Measurements from ENCODE around the gene ARIH2.
A peak's percentile ranks its signal among the peaks of the same experiment; 100 is the strongest.

ARIH2 gene

GRCh38 chr3:48974076-48974864, 55.6 kb downstream of the ARIH2 start:
- no peak for DNase-seq

- no peak for DNase-seq
Measured at GRCh38 chr3:48979451-48979850, 60.8 kb downstream of the ARIH2 start.

- DNase-seq, result no peak
Measured at GRCh38 chr3:48980295-48980694, 61.7 kb downstream of the ARIH2 start.

GRCh38 chr3:48982016-48982415, 63.4 kb downstream of the ARIH2 start:
- no peak for DNase-seq

GRCh38 chr3:48982686-48983085, 64.0 kb downstream of the ARIH2 start:
- no peak for DNase-seq

GRCh38 chr3:48983096-48983495, 64.5 kb downstream of the ARIH2 start:
- DNase-seq, result no peak

- DNase-seq, result no peak
Measured at GRCh38 chr3:48984663-48985062, 66.0 kb downstream of the ARIH2 start.

- DNase-seq, result no peak
Measured at GRCh38 chr3:48985831-48986376, 67.3 kb downstream of the ARIH2 start.

- peak; percentile 25 for DNase-seq
Measured at GRCh38 chr3:48989126-48989795, 70.6 kb downstream of the ARIH2 start.

GRCh38 chr3:48989796-48990635, 71.4 kb downstream of the ARIH2 start, which contains the start of gene P4HTM:
P4HTM (plus strand) TSS chr3:48990241; CDS start chr3:48990257, 16 bp downstream.
- DNase-seq, result peak; percentile 69

- peak; percentile 23 for DNase-seq
Measured at GRCh38 chr3:48990636-48991469, 72.2 kb downstream of the ARIH2 start.

GRCh38 chr3:48991851-48992545, 73.4 kb downstream of the ARIH2 start:
- no peak for DNase-seq

GRCh38 chr3:48993834-48994233, 75.2 kb downstream of the ARIH2 start:
- DNase-seq, result no peak

GRCh38 chr3:48996640-48997039, 78.0 kb downstream of the ARIH2 start:
- DNase-seq, result no peak

GRCh38 chr3:48997102-48997635, 78.5 kb downstream of the ARIH2 start:
- no peak for DNase-seq

- DNase-seq, result no peak
Measured at GRCh38 chr3:48997714-48998637, 79.3 kb downstream of the ARIH2 start.

GRCh38 chr3:48999085-48999858, 80.6 kb downstream of the ARIH2 start:
- peak; percentile 78 for DNase-seq

- DNase-seq, result no peak
Measured at GRCh38 chr3:49001155-49001554, 82.5 kb downstream of the ARIH2 start.
